Measurements from ENCODE around the gene IVL.

The IVL gene

GRCh38 chr1:152886758-152887409 lies 21.5 kb upstream of the IVL start:
- DNase-seq (ENCODE audit: low spot score) = no peak

- DNase-seq (ENCODE audit: low spot score) = no peak
Measured at GRCh38 chr1:152888126-152888525, 20.2 kb upstream of the IVL start.

GRCh38 chr1:152899027-152899426 lies 9.3 kb upstream of the IVL start:
- DNase-seq (ENCODE audit: low spot score) = no peak

DNA sequence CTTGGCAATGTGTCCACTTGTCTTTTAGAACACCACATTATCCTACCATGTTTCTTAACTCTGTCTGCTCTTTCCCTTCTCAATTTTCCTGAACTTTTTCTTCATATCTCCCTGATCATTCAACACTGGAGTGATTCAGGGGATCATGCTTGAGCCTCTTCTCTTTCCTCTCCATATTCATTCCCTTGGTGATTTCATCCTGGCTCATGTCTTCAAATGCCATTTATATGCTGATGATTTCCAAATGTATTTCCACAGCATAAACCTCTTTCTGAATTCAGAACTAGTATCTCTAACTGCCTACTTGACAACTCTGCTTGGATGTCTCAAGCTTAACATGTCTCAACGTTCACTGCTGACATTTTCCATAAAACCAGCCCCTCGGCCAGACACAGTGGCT lies 8.5 kb upstream of the IVL start:
- DNase-seq (ENCODE audit: low spot score) = no peak

DNA sequence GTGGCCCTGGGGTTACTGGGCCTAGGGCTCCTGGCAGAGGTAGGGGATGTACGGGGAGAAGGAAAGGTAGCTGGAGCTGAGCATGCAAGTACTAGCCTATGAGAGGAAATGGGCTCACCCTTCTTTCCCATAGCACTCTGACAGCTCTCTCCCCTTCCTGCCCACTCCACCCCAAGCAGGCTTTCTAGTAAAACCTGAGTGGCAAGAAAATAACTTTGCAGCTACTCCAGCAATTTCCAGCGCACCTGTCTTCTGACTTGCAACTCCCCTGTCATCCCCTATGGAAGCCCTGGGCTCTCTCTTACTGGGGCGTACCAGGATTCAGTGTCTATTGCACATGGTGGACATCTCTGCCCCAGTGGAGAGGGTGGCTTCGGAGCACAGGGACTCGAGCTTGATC lies 6.7 kb upstream of the IVL start:
- no peak for DNase-seq (ENCODE audit: low spot score)

GRCh38 chr1:152902636-152903035 lies 5.7 kb upstream of the IVL start:
- DNase-seq (ENCODE audit: low spot score) = no peak

- no peak for DNase-seq (ENCODE audit: low spot score)
Measured at GRCh38 chr1:152904688-152905440, 3.5 kb upstream of the IVL start.

DNA sequence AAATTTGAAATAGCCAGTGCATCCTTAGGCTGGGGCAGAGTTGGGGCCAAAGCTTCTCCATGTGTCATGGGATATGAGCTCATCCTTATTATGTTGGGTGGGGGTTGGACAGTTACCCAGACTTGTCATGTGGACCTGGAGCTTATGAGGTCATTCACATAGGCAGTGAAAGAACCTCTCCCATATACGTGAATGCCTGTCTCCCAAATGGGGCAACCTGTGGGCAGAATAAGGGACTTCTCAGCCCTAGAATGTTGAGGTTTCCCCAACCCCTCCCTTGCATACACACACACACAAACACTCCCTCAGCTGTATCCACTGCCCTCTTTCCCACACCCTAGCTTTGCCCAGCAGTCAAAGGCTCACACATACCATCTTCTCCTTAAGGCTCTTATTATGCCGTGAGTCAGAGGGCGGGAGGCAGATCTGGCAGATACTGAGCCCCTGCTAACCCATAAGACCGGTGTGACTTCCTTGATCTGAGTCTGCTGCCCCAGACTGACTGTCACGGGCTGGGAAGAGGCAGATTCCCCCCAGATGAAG lies 2.3 kb upstream of the IVL start:
- no peak for DNase-seq (ENCODE audit: low spot score)

GRCh38 chr1:152909206-152909605 lies 860 bp downstream of the IVL start:
- DNase-seq (ENCODE audit: low spot score) = no peak

GRCh38 chr1:152912471-152912870 lies 4.1 kb downstream of the IVL start:
- DNase-seq (ENCODE audit: low spot score) = no peak

GRCh38 chr1:152912900-152913299 lies 4.6 kb downstream of the IVL start:
- no peak for DNase-seq (ENCODE audit: low spot score)

GRCh38 chr1:152917794-152918193 lies 9.4 kb downstream of the IVL start:
- no peak for DNase-seq (ENCODE audit: low spot score)

- no peak for DNase-seq (ENCODE audit: low spot score)
Measured at GRCh38 chr1:152919071-152919470, 10.7 kb downstream of the IVL start.

- no peak for DNase-seq (ENCODE audit: low spot score)
Measured at GRCh38 chr1:152924191-152924590, 15.8 kb downstream of the IVL start.

DNA sequence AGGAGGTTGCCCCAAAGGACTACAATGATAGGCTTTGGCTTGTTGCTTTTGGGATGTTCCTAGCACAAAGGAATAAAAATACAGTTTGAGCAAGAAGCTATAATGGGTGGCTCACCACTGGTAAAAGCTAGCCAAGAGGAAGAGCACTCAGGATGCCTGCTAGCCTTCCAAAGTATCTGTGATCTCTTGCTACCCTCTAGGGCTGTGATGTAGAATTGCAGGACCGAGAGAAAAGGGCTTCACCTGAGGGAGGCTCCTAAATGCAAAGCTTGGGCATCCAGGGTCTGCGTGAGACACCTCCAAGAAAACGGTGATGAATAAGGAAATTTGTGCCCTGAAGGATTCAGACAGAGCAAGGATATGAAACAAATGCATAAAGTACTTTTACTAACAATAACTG lies 17.7 kb downstream of the IVL start:
- peak; percentile 13 for DNase-seq (ENCODE audit: low spot score)

DNA sequence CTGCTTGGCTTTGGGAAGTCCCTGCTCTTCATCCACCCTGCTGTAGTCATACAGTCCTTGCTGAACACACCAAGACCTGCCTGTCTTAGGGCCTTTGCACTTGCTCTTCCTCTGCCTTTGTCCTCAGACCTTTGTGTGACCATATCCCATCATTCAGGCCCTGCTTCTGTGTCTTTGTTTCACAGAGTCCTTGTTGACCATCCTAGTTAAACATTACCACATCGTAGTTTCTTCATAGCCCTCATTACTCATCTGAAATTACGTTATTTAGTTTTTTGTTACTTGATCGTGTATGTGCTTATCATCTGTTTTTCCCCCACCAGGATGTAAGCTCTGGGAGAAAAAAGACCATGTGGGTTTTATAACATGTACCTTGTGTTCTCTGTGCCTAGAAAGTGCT lies 20.3 kb downstream of the IVL start:
- no peak for DNase-seq (ENCODE audit: low spot score)

DNA sequence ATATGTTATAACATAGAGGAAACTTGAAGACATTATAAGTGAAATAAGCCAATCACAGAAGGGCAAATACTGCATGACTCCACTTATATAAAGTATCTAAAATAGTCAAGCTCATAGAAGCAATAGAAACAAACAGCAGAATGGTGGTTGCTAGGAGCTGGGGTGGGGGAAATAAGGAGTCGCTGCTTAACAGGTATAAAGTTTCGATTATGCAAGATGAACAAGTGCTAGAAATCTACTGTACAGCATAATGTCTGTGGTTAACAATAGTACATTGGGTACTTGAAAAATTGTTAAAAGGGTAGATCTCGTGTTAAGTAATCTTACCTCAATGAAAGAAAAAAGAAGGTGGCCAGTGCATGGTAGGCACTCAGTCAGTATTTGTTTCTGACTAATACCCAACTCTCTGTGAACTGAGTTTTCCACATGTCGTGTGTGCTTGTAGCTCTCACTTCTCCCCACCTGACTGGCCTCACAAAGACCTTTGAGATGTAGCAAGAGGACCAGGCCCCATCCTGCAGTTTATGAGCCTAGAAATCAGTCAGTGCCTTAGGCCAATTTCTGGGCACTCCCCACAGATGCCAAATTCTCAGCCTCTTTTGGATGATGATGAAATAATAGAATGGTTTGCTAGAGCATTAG lies 23.9 kb downstream of the IVL start:
- DNase-seq (ENCODE audit: low spot score) = no peak

DNA sequence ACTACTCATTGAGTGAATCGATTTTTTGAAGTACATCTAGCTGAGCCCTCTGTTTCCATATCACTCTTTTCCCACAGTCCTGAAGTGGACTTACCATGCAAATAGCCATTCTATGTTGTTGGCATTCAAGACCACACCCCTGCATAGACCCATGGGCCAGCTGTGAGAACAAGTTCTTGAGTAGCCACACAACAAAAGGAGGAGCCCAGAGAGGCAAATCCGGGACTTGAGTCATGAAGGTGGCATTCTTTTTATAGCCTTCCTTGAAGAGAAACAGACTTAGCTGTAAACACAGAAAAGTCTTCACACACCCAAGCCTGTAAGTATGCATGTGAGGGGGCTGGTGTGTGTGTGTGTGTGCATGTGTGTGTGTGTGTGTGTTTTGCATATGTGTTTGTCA lies 24.9 kb downstream of the IVL start:
- DNase-seq (ENCODE audit: low spot score) = no peak

DNA sequence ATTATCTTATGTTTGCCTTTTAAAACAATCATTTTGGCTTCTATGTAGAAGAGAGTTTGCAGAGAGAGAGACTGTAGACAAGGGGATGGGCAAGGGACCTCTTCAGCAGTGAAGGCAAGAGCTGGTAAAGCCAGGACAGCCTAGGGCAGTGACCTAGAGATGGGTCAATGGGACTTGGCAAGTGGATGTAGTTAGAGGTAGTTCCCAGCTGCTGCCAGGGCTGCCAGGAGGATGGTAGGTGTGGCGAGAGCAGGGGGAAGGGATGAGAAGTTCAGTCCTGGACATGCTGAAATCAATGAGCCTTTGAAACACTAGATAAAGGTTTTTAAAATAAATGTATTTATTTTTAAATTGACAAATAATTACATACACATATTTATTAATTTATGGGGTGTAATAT lies 32.3 kb downstream of the IVL start:
- DNase-seq (ENCODE audit: low spot score) = no peak

DNA sequence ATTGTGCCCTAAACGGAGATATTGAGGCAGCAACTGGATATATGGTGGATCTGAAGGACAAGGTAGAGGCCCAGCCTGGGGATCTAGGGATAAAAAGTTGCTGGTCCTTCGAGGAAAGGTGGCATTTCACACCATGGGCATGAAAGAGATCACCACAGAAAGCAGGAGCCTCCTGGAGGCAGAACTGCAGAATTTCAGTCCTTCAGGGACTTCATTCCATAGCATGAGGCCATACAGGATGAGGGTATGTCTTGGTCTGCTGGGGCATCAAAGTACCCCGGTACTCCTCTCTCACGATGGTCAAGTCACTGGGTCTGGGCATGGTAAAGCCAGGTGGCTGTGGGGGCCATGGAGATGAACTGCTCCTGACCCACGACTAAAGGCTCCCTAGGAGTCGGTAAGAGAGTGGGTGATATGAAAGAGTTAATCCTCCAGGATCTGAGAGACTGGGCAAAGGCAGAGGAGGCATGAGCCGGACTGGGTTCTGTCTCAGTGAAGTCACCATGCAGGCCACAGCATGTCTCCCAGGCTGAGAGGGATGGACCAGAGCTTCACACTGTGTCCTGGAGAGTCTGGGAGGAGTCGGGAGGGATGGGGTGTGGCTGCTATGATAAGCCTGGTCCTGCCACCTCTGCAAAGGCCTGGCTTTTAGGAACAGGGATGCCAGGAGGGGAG lies 32.8 kb downstream of the IVL start:
- DNase-seq (ENCODE audit: low spot score) = no peak

DNA sequence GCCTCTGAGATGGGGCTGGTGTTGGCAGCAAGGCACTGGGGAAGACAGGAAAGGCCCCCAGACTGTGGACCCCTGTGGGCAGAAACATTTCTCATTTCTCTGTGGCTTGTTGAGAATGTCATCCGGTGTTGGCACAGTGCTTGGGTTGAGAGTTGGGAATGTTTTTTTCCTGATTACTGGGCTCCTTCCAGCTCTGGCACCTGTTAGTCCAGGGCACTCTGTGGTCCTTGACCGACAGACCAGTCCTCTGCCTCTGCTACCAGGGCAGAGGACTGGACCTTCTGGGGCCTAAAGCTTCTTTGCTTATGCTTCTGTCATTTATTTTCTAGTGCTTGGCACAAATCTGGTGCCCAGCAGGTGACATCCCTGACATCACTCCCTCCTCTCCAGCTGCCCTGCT lies 33.8 kb downstream of the IVL start:
- no peak for DNase-seq (ENCODE audit: low spot score)

- no peak for DNase-seq (ENCODE audit: low spot score)
Measured at GRCh38 chr1:152946248-152946647, 37.9 kb downstream of the IVL start.

Data from activated CD4-positive, alpha-beta T cell treated with anti-CD3 and anti-CD28 coated beads, Interleukin-2, Interleukin-4, amounts not matched to agents 100 ng/mL and 50 ng/mL, durations not matched to agents 16 hours and 8 hours (primary cell).